HTR-8/SVneo (cell line): ENCODE results near the gene TMEM145.
"Not testable (repeated sequence)": the region's sequence is repeated elsewhere in the genome, so short reads cannot be mapped to it uniquely, and the experiment has no call there.

Experiments used
- DNase-seq: peaks from one replicate; pipeline ENCODE4 v3.0.0; 2011; ENCODE audit warnings: low spot score, mixed read lengths; ENCODE audit not compliant: insufficient read length
- FAIRE-seq: peaks from 2 replicates; lab custom pipeline; 2011; peaks lifted over from hg19 to GRCh38; lab: Jason Lieb, UNC

TMEM145 gene

GRCh38 chr19:42331333-42331732 is 18.2 kb downstream of the TMEM145 start:
- not testable (repeated sequence) for FAIRE-seq, DNase-seq

- no peak for DNase-seq
- no peak for FAIRE-seq
Measured at GRCh38 chr19:42332059-42332458, 18.9 kb downstream of the TMEM145 start.

GRCh38 chr19:42333018-42333417 is 19.9 kb downstream of the TMEM145 start:
- DNase-seq (no peak), FAIRE-seq (no peak)

- DNase-seq: no peak
- no peak for FAIRE-seq
Measured at GRCh38 chr19:42333975-42334696, 21.0 kb downstream of the TMEM145 start.

GRCh38 chr19:42334697-42335373 is 21.7 kb downstream of the TMEM145 start:
- DNase-seq (no peak), FAIRE-seq (no peak)

GRCh38 chr19:42335374-42335936 is 22.3 kb downstream of the TMEM145 start:
- FAIRE-seq: no peak
- DNase-seq: no peak

GRCh38 chr19:42335971-42336370 is 22.9 kb downstream of the TMEM145 start:
- FAIRE-seq (no peak), DNase-seq (no peak)

- FAIRE-seq, DNase-seq: not testable (repeated sequence)
Measured at GRCh38 chr19:42339126-42339860, 26.2 kb downstream of the TMEM145 start.

- FAIRE-seq, DNase-seq: not testable (repeated sequence)
Measured at GRCh38 chr19:42339922-42340321, 26.8 kb downstream of the TMEM145 start.

GRCh38 chr19:42343344-42344110 is 30.4 kb downstream of the TMEM145 start:
- DNase-seq: no peak
- no peak for FAIRE-seq

GRCh38 chr19:42344336-42344893 is 31.3 kb downstream of the TMEM145 start:
- no peak for DNase-seq
- FAIRE-seq: no peak

GRCh38 chr19:42345191-42345812 is 32.2 kb downstream of the TMEM145 start:
- no peak for FAIRE-seq
- no peak for DNase-seq

GRCh38 chr19:42348211-42348610 is 35.1 kb downstream of the TMEM145 start:
- DNase-seq (no peak), FAIRE-seq (no peak)

- FAIRE-seq (no peak), DNase-seq (no peak)
Measured at GRCh38 chr19:42349378-42350107, 36.4 kb downstream of the TMEM145 start.

- DNase-seq (no peak), FAIRE-seq (no peak)
Measured at GRCh38 chr19:42350417-42350816, 37.3 kb downstream of the TMEM145 start.

- FAIRE-seq (no peak), DNase-seq (no peak)
Measured at GRCh38 chr19:42351079-42351735, 38.1 kb downstream of the TMEM145 start.

- no peak for FAIRE-seq
- DNase-seq: no peak
Measured at GRCh38 chr19:42352301-42353259, 39.5 kb downstream of the TMEM145 start.
